ENCODE data around the gene FAM89A.

DNA sequence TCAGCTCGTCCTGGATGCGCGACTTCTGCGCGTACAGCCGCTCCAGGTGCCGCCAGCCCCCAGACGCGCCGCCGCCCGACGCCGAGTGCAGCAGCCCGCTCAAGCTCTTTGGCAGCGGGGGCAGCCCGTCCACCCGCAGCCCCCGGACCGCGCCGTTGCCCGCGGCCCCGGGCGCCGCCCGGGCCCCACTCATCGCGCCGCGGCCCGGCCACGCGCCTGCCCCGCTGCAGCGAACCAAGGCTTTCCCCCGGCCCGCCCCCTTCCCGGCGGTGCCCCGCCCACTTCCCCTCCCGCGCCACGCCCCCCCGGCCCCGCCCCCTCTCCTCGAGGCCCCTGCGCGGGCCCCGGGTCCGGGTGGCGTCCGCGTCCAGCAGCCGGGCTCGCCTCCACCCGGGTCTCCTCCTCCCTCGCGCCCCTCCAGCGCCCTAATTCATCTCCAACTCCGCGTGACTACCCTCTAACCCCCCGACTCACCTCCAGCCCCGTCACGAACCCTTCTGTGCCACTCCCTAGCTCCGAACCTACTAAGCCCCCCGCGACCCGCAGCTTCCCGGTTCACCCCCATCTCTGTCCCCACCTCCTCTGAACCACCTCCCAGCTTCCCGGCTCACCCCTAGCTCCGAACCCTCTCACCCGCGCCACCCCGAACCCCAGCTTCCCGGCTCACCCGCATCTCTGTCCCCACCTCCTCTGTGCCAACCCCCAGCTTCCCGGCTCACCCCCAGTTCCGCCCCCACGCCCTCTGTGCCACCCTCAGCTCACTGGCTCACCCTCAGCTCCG is at the start of gene FAM89A:
- TF ChIP-seq, protein P1, sequence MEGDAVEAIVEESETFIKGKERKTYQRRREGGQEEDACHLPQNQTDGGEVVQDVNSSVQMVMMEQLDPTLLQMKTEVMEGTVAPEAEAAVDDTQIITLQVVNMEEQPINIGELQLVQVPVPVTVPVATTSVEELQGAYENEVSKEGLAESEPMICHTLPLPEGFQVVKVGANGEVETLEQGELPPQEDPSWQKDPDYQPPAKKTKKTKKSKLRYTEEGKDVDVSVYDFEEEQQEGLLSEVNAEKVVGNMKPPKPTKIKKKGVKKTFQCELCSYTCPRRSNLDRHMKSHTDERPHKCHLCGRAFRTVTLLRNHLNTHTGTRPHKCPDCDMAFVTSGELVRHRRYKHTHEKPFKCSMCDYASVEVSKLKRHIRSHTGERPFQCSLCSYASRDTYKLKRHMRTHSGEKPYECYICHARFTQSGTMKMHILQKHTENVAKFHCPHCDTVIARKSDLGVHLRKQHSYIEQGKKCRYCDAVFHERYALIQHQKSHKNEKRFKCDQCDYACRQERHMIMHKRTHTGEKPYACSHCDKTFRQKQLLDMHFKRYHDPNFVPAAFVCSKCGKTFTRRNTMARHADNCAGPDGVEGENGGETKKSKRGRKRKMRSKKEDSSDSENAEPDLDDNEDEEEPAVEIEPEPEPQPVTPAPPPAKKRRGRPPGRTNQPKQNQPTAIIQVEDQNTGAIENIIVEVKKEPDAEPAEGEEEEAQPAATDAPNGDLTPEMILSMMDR (IDR thresholded peaks at IDR 0.05): no peak
- no peak for TF ChIP-seq POLR2A (IDR thresholded peaks at IDR 0.05)
- TF ChIP-seq POLR2AphosphoS5 (IDR thresholded peaks at IDR 0.05): no peak

Data from breast epithelium (tissue), 3 donors.